Neural progenitor cell (in vitro differentiated cells): ENCODE measurements around the gene FAT2. TPM values are rescaled to one million over a fixed set of nuclear protein-coding genes. Genes with fewer than 3 reads are reported as not detected.
"Not testable (repeated sequence)": the region's sequence is repeated elsewhere in the genome, so short reads cannot be mapped to it uniquely, and the experiment has no call there.

Source experiments
- DNase-seq: peaks from one replicate; pipeline ENCODE4 v3.0.0-alpha.2; 2016; ENCODE audit warnings: low spot score
- H2AFZ ChIP-seq: fragments of 200-600 bp; sonication (generic); replicated peaks from 2 replicates; pipeline ENCODE4 v1.6.1; 2016; ENCODE audit warnings: antibody characterized with exemption
- H3F3A ChIP-seq: fragments of 200-600 bp; sonication (generic); 2 replicates; pipeline ENCODE4 v1.6.1; 2016; ENCODE audit warnings: antibody characterized with exemption, low read depth
- H3K27ac ChIP-seq: fragments of 200-600 bp; sonication (generic); 2 replicates; pipeline ENCODE4 v1.5.1; 2016; ENCODE audit warnings: mild to moderate bottlenecking
- H3K27me3 ChIP-seq: fragments of 200-600 bp; sonication (generic); 2 replicates; pipeline ENCODE4 v1.6.1; 2016; ENCODE audit warnings: mild to moderate bottlenecking, moderate library complexity
- H3K36me3 ChIP-seq: fragments of 200-600 bp; sonication (generic); 2 replicates; pipeline ENCODE4 v1.5.1; 2016
- H3K4me1 ChIP-seq: fragments of 200-600 bp; sonication (generic); 2 replicates; pipeline ENCODE4 v1.6.1; 2016; ENCODE audit warnings: mixed run types
- H3K4me2 ChIP-seq: fragments of 200-600 bp; sonication (generic); 2 replicates; pipeline ENCODE4 v1.6.1; 2016
- H3K4me3 ChIP-seq: fragments of 200-600 bp; sonication (generic); 2 replicates; pipeline ENCODE4 v1.5.1; 2016
- H3K79me2 ChIP-seq: fragments of 200-600 bp; sonication (generic); 2 replicates; pipeline ENCODE4 v1.6.1; 2016; ENCODE audit warnings: low read depth
- H3K9ac ChIP-seq: fragments of 200-600 bp; sonication (generic); 2 replicates; pipeline ENCODE4 v1.6.1; 2016
- H3K9me3 ChIP-seq: fragments of 200-600 bp; sonication (generic); 2 replicates; pipeline ENCODE4 v1.5.1; 2016; ENCODE audit warnings: low read depth
- H4K20me1 ChIP-seq: fragments of 200-600 bp; sonication (generic); 2 replicates; pipeline ENCODE4 v1.6.1; 2016; ENCODE audit warnings: low read depth
- H3K27ac Mint-ChIP-seq: 3 replicates; pipeline ENCODE4 v1.8.0; 2021; ENCODE audit warnings: mixed read lengths
- H3K27me3 Mint-ChIP-seq: 2 replicates; pipeline ENCODE4 v1.8.0; 2022; ENCODE audit warnings: low read depth, mild to moderate bottlenecking, inconsistent platforms, moderate library complexity, mixed read lengths; ENCODE audit not compliant: insufficient read depth
- H3K36me3 Mint-ChIP-seq: 3 replicates; pipeline ENCODE4 v1.8.0; 2021; ENCODE audit warnings: mixed read lengths
- H3K4me1 Mint-ChIP-seq: 3 replicates; pipeline ENCODE4 v1.8.0; 2021; ENCODE audit warnings: mixed read lengths
- H3K4me3 Mint-ChIP-seq: 3 replicates; pipeline ENCODE4 v1.8.0; 2021; ENCODE audit warnings: mild to moderate bottlenecking, moderate library complexity, mixed read lengths
- H3K9me3 Mint-ChIP-seq: 3 replicates; pipeline ENCODE4 v1.8.0; 2020; ENCODE audit warnings: mixed read lengths
- CTCF ChIP-seq: fragments of 200-600 bp; sonication (generic); IDR thresholded peaks from 2 replicates; pipeline ENCODE4 v1.5.1; 2017; ENCODE audit warnings: antibody characterized with exemption, mild to moderate bottlenecking
- EZH2 ChIP-seq: fragments of 200-600 bp; sonication (generic); IDR thresholded peaks from 2 replicates; pipeline ENCODE4 v1.6.1; 2017; ENCODE audit warnings: antibody characterized with exemption, mild to moderate bottlenecking, moderate library complexity
- EZH2phosphoT487 ChIP-seq: fragments of 200-600 bp; sonication (generic); IDR thresholded peaks from 2 replicates; pipeline ENCODE4 v1.6.1; 2017; ENCODE audit warnings: antibody characterized with exemption
- total RNA-seq: library from RNA; depleted of rRNA; stranded (reverse); fragments of >200 nt; gene quantifications from 2 replicates; pipeline ENCODE4 v1.2.3, GENCODE V29; 2015; ENCODE audit warnings: low replicate concordance

Gene FAT2
- total RNA-seq, 1 donor from 2014 or later = 0.36 TPM

- no peaks in the 10 kb centered on the region for H3K27me3 ChIP-seq
- DNase-seq = no peak
- H3K9me3 ChIP-seq = no peaks in the 10 kb centered on the region
- no peak overlapping the region for H3K9ac ChIP-seq
- H3K4me3 ChIP-seq = no peak overlapping the region
- no peak overlapping the region for H3K4me3 Mint-ChIP-seq
- H3K4me1 ChIP-seq = peaks cover 11% of the 10 kb centered on the region
- H3K79me2 ChIP-seq = no peaks in the 10 kb centered on the region
- H3K27ac Mint-ChIP-seq = no peak overlapping the region
- TF ChIP-seq EZH2phosphoT487 (no peak), EZH2 (no peak), CTCF (no peak)
- H2AFZ ChIP-seq = no peak overlapping the region
- H3K27ac ChIP-seq = no peak overlapping the region
- no peaks in the 10 kb centered on the region for H3K9me3 Mint-ChIP-seq
- no peak overlapping the region for H3K4me2 ChIP-seq
- no peaks in the 10 kb centered on the region for H4K20me1 ChIP-seq
- no peaks in the 10 kb centered on the region for H3F3A ChIP-seq
- no peaks in the 10 kb centered on the region for H3K36me3 ChIP-seq
- peaks cover 6% of the 10 kb centered on the region for H3K4me1 Mint-ChIP-seq
- H3K36me3 Mint-ChIP-seq = no peaks in the 10 kb centered on the region
- no peaks in the 10 kb centered on the region for H3K27me3 Mint-ChIP-seq
Measured at GRCh38 chr5:151580858-151581257, 10.3 kb downstream of the FAT2 start.

GRCh38 chr5:151580239-151580638, 10.9 kb downstream of the FAT2 start:
- no peaks in the 10 kb centered on the region for H3K9me3 Mint-ChIP-seq
- H3K27me3 Mint-ChIP-seq = no peaks in the 10 kb centered on the region
- H3K36me3 ChIP-seq = no peaks in the 10 kb centered on the region
- no peak overlapping the region for H3K4me3 Mint-ChIP-seq
- no peaks in the 10 kb centered on the region for H4K20me1 ChIP-seq
- no peak for DNase-seq
- no peaks in the 10 kb centered on the region for H3K9me3 ChIP-seq
- H2AFZ ChIP-seq = no peak overlapping the region
- H3F3A ChIP-seq = no peaks in the 10 kb centered on the region
- no peak overlapping the region for H3K27ac Mint-ChIP-seq
- no peaks in the 10 kb centered on the region for H3K27me3 ChIP-seq
- no peaks in the 10 kb centered on the region for H3K79me2 ChIP-seq
- no peak overlapping the region for H3K9ac ChIP-seq
- no peak for TF ChIP-seq CTCF
- TF ChIP-seq EZH2 = no peak
- TF ChIP-seq EZH2phosphoT487 = no peak
- no peaks in the 10 kb centered on the region for H3K36me3 Mint-ChIP-seq
- H3K4me1 ChIP-seq = peaks cover 11% of the 10 kb centered on the region
- H3K27ac ChIP-seq = no peak overlapping the region
- no peak overlapping the region for H3K4me2 ChIP-seq
- peaks cover 6% of the 10 kb centered on the region for H3K4me1 Mint-ChIP-seq
- H3K4me3 ChIP-seq = no peak overlapping the region

GRCh38 chr5:151579146-151579545, 12.0 kb downstream of the FAT2 start:
- H3K27me3 ChIP-seq, H3K27ac Mint-ChIP-seq, H4K20me1 ChIP-seq, H2AFZ ChIP-seq, H3K9me3 ChIP-seq, H3K9ac ChIP-seq, H3K27ac ChIP-seq, H3K9me3 Mint-ChIP-seq, H3K36me3 ChIP-seq, H3K36me3 Mint-ChIP-seq, H3K27me3 Mint-ChIP-seq, H3K4me3 ChIP-seq, H3K4me3 Mint-ChIP-seq, H3K4me2 ChIP-seq, H3K4me1 Mint-ChIP-seq, DNase-seq, H3F3A ChIP-seq, H3K79me2 ChIP-seq: not testable (repeated sequence)
- H3K4me1 ChIP-seq = peaks cover 11% of the 10 kb centered on the region

GRCh38 chr5:151578326-151579025, 12.7 kb downstream of the FAT2 start:
- no peak for DNase-seq
- no peak overlapping the region for H3K27ac Mint-ChIP-seq
- no peak for TF ChIP-seq CTCF
- TF ChIP-seq EZH2 = no peak
- no peak for TF ChIP-seq EZH2phosphoT487
- H3K4me1 Mint-ChIP-seq = peaks cover 6% of the 10 kb centered on the region
- H3K27me3 Mint-ChIP-seq = no peaks in the 10 kb centered on the region
- no peaks in the 10 kb centered on the region for H3K79me2 ChIP-seq
- H3K36me3 ChIP-seq = no peaks in the 10 kb centered on the region
- no peaks in the 10 kb centered on the region for H3K9me3 Mint-ChIP-seq
- no peak overlapping the region for H3K9ac ChIP-seq
- H3K4me1 ChIP-seq = peaks cover 11% of the 10 kb centered on the region
- no peak overlapping the region for H3K4me3 Mint-ChIP-seq
- H4K20me1 ChIP-seq = no peaks in the 10 kb centered on the region
- H3K27ac ChIP-seq = no peak overlapping the region
- H3K36me3 Mint-ChIP-seq = no peaks in the 10 kb centered on the region
- H3K9me3 ChIP-seq = no peaks in the 10 kb centered on the region
- H3K4me3 ChIP-seq = no peak overlapping the region
- H3K4me2 ChIP-seq = no peak overlapping the region
- H3K27me3 ChIP-seq = no peaks in the 10 kb centered on the region
- H3F3A ChIP-seq = no peaks in the 10 kb centered on the region
- no peak overlapping the region for H2AFZ ChIP-seq
